Thyroid gland (tissue), 4 donors: ENCODE measurements around the gene PLXNA4. TPM values are rescaled to one million over a fixed set of nuclear protein-coding genes. Genes with fewer than 3 reads are reported as not detected.

Source experiments
- DNase-seq, 2 donors: peaks; one replicate each; pipeline ENCODE4 v3.0.0-alpha.2; 2019
- H3K27ac ChIP-seq, 3 donors: fragments of 200-600 bp; sonication (generic); 1 replicate in 2 of 3; 2 replicates in 1 of 3; pipeline ENCODE4 v1.5.1; 2016 to 2019; ENCODE audit warnings: mild to moderate bottlenecking in 1 of 3, moderate library complexity in 1 of 3
- H3K27me3 ChIP-seq: fragments of 200-600 bp; sonication (generic); one replicate; pipeline ENCODE4 v1.5.1; 2019
- H3K36me3 ChIP-seq, 2 donors: fragments of 200-600 bp; sonication (generic); one replicate each; pipeline ENCODE4 v1.5.1; 2016 to 2019
- H3K4me1 ChIP-seq, 2 donors: fragments of 200-600 bp; sonication (generic); one replicate each; pipeline ENCODE4 v1.5.1; 2017 to 2019
- H3K4me3 ChIP-seq, 3 donors: fragments of 200-600 bp; sonication (generic); replicated peaks in 1 of 3; 1 replicate in 2 of 3; 2 replicates in 1 of 3; pipeline ENCODE4 v1.5.1; 2016; ENCODE audit warnings: mild to moderate bottlenecking in 1 of 3
- H3K9me3 ChIP-seq: fragments of 200-600 bp; sonication (generic); one replicate; pipeline ENCODE4 v1.5.1; 2017
- CTCF ChIP-seq, 6 experiments: fragments of 200-600 bp in 3 of 6; fragments of 450-650 bp in 3 of 6; sonication (generic) in 3 of 6; IDR thresholded peaks; one replicate each; pipeline ENCODE4 v1.5.1; 2016 to 2019; ENCODE audit warnings: antibody characterized with exemption in 6 of 6, mild to moderate bottlenecking in 2 of 6, inconsistent platforms in 1 of 6, moderate library complexity in 1 of 6
- POLR2A ChIP-seq, 2 donors: fragments of 450-650 bp; IDR thresholded peaks; one replicate each; pipeline ENCODE4 v1.6.1; 2017; ENCODE audit warnings: antibody characterized with exemption in 2 of 2, mild to moderate bottlenecking in 2 of 2, moderate library complexity in 1 of 2
- WGBS, 2 donors: methylation state at CpG; one replicate each; pipeline ENCODE4 v1.1.5; 2017; 5-methylcytosine and 5-hydroxymethylcytosine counted together
- intact Hi-C: fragments of 100-400 bp; cut with DNase I; formaldehyde crosslinking; loops from one replicate; pipeline ENCODE4 v1.15.1; 2023
- total RNA-seq, 4 donors: library from RNA; depleted of rRNA; stranded (reverse); fragments of >200 nt; gene quantifications; one replicate each; pipeline ENCODE4 v1.2.3, GENCODE V29; 2016

Gene PLXNA4
- total RNA-seq, 4 donors from 2014 or later: 1.3 to 8.3 (median 2.4) TPM

- no peak for DNase-seq
- 85 to 89% methylated on average over 3 of the region's 3 CpGs for WGBS, 2 donors
- Histone ChIP-seq H3K4me1 (no peaks in the 10 kb centered on the region), H3K4me3 (no peak overlapping the region), H3K9me3 (no peaks in the 10 kb centered on the region), H3K27ac (no peak overlapping the region), H3K36me3 (no peaks in the 10 kb centered on the region), H3K27me3 (no peaks in the 10 kb centered on the region)
- no peak for TF ChIP-seq POLR2A (IDR thresholded peaks at IDR 0.05)
- TF ChIP-seq CTCF (IDR thresholded peaks at IDR 0.05): no peak
- intact Hi-C loops: no loop called here
These were observed 435.2 kb downstream of the PLXNA4 start for GRCh38 chr7:132141109-132141508.

GRCh38 chr7:132140341-132140740, 435.9 kb downstream of the PLXNA4 start:
- intact Hi-C loops: no loop called here
- Histone ChIP-seq H3K27ac (no peak overlapping the region), H3K4me3 (no peak overlapping the region), H3K36me3 (no peaks in the 10 kb centered on the region), H3K9me3 (no peaks in the 10 kb centered on the region), H3K4me1 (no peaks in the 10 kb centered on the region), H3K27me3 (no peaks in the 10 kb centered on the region)
- DNase-seq: no peak
- WGBS, 2 donors: 80 to 90% methylated on average over 5 of the region's 5 CpGs
- TF ChIP-seq POLR2A (IDR thresholded peaks at IDR 0.05): no peak
- no peak for TF ChIP-seq CTCF (IDR thresholded peaks at IDR 0.05)

GRCh38 chr7:132138817-132139216, 437.5 kb downstream of the PLXNA4 start:
- Histone ChIP-seq H3K4me1 (no peaks in the 10 kb centered on the region), H3K27ac (no peak overlapping the region), H3K27me3 (no peaks in the 10 kb centered on the region), H3K9me3 (no peaks in the 10 kb centered on the region), H3K4me3 (no peak overlapping the region), H3K36me3 (no peaks in the 10 kb centered on the region)
- no peak for DNase-seq
- TF ChIP-seq CTCF (IDR thresholded peaks at IDR 0.05) (no peak), POLR2A (IDR thresholded peaks at IDR 0.05) (no peak)
- WGBS, 2 donors: 90 to 91% methylated on average over 2 of the region's 2 CpGs
- intact Hi-C loops: no loop called here

- 94 to 96% methylated on average over 5 of the region's 5 CpGs for WGBS, 2 donors
- intact Hi-C loops: no loop called here
- H3K36me3 ChIP-seq: no peaks in the 10 kb centered on the region
- H3K27me3 ChIP-seq: no peaks in the 10 kb centered on the region
- H3K4me1 ChIP-seq: no peaks in the 10 kb centered on the region
- TF ChIP-seq CTCF (IDR thresholded peaks at IDR 0.05): no peak
- TF ChIP-seq POLR2A (IDR thresholded peaks at IDR 0.05): no peak
- no peak overlapping the region for H3K4me3 ChIP-seq
- no peaks in the 10 kb centered on the region for H3K9me3 ChIP-seq
- H3K27ac ChIP-seq: no peak overlapping the region
- no peak for DNase-seq
These were observed 438.6 kb downstream of the PLXNA4 start for GRCh38 chr7:132137681-132138080.

- DNase-seq: no peak
- intact Hi-C loops: no loop called here
- H3K27me3 ChIP-seq: no peaks in the 10 kb centered on the region
- H3K4me1 ChIP-seq: no peaks in the 10 kb centered on the region
- H3K9me3 ChIP-seq: no peaks in the 10 kb centered on the region
- 89 to 91% methylated on average over 8 of the region's 8 CpGs for WGBS, 2 donors
- no peak for TF ChIP-seq CTCF (IDR thresholded peaks at IDR 0.05)
- no peak for TF ChIP-seq POLR2A (IDR thresholded peaks at IDR 0.05)
- H3K27ac ChIP-seq: no peak overlapping the region
- no peak overlapping the region for H3K4me3 ChIP-seq
- no peaks in the 10 kb centered on the region for H3K36me3 ChIP-seq
These were observed 440.4 kb downstream of the PLXNA4 start for GRCh38 chr7:132135746-132136385.
